ENCODE measurements around the gene ACTG1.

The ACTG1 gene

GRCh38 chr17:81529437-81529803 is 16.8 kb upstream of the ACTG1 start:
- TF ChIP-seq CTCF (IDR thresholded peaks at IDR 0.05; ENCODE audit: insufficient read depth, low read length, missing control alignments) = no peak
- ChIA-PET CTCF (interaction anchor here (1.1 to 1.6 kb wide), 3 partner anchors 10 to 71 kb away, joined by 3 to 5 read pairs (median 5); no protein-coding TSS in a partner anchor), POLR2A (no interaction called here)
- no peak overlapping the region for H3K4me3 ChIP-seq (ENCODE audit: low read depth, low read length)
- DNase-seq (ENCODE audit: low read depth, low spot score) = no peak

GRCh38 chr17:81528651-81529436 is 16.2 kb upstream of the ACTG1 start:
- CTCF ChIA-PET = interaction anchor here (1.1 to 2.5 kb wide), 2 partner anchors 11 to 72 kb away, joined by 3 to 9 read pairs; no protein-coding TSS in a partner anchor
- DNase-seq (ENCODE audit: low read depth, low spot score) = no peak
- POLR2A ChIA-PET = no interaction called here
- no peak for TF ChIP-seq CTCF (IDR thresholded peaks at IDR 0.05; ENCODE audit: insufficient read depth, low read length, missing control alignments)
- no peak overlapping the region for H3K4me3 ChIP-seq (ENCODE audit: low read depth, low read length)

- no peak overlapping the region for H3K4me3 ChIP-seq (ENCODE audit: low read depth, low read length)
- POLR2A ChIA-PET = no interaction called here
- no peak for DNase-seq (ENCODE audit: low read depth, low spot score)
- CTCF ChIA-PET = interaction anchor here (2.5 kb wide), 1 partner anchor 73 kb away, joined by 9 read pairs; no protein-coding TSS in a partner anchor
- TF ChIP-seq CTCF (IDR thresholded peaks at IDR 0.05; ENCODE audit: insufficient read depth, low read length, missing control alignments) = no peak
Measured at GRCh38 chr17:81528384-81528650, 15.7 kb upstream of the ACTG1 start.

- CTCF ChIA-PET = interaction anchor here (2.5 kb wide), 1 partner anchor 73 kb away, joined by 9 read pairs; no protein-coding TSS in a partner anchor
- DNase-seq (ENCODE audit: low read depth, low spot score) = no peak
- POLR2A ChIA-PET = no interaction called here
- peak; percentile 16 for TF ChIP-seq CTCF (IDR thresholded peaks at IDR 0.05; ENCODE audit: insufficient read depth, low read length, missing control alignments)
- no peak within 1 kb of the TSS for H3K4me3 ChIP-seq (ENCODE audit: low read depth, low read length)
Measured at GRCh38 chr17:81527591-81528383, 15.2 kb upstream of the ACTG1 start, which contains the start of gene FSCN2. Gene FSCN2 (plus strand): TSS chr17:81528377. CDS start chr17:81528532, 155 bp downstream.

GRCh38 chr17:81526662-81527571 is 14.3 kb upstream of the ACTG1 start:
- ChIA-PET POLR2A (interaction anchor here (0.7 kb wide), 1 partner anchor 19 kb away, joined by 4 read pairs; no protein-coding TSS in a partner anchor), CTCF (interaction anchor here (2.5 kb wide), 1 partner anchor 74 kb away, joined by 9 read pairs; no protein-coding TSS in a partner anchor)
- H3K4me3 ChIP-seq (ENCODE audit: low read depth, low read length) = no peak overlapping the region
- TF ChIP-seq CTCF (IDR thresholded peaks at IDR 0.05; ENCODE audit: insufficient read depth, low read length, missing control alignments) = no peak
- no peak for DNase-seq (ENCODE audit: low read depth, low spot score)
